HG03095 (cell line): ENCODE results near the gene OR1Q1.
"Not testable (repeated sequence)": the region's sequence is repeated elsewhere in the genome, so short reads cannot be mapped to it uniquely, and the experiment has no call there.

Experiments used
- ATAC-seq: cut with Tn5 transposase; IDR thresholded peaks from one replicate; pipeline ENCODE4 v1.9.1; 2021; ENCODE audit warnings: moderate library complexity; ENCODE audit not compliant: unreplicated experiment

Gene OR1Q1

GRCh38 chr9:122614362-122614761 is at the start of gene OR1Q1:
TSS of gene OR1Q1 (plus strand) at chr9:122614738. CDS start at chr9:122614738, 0 bp downstream.
- ATAC-seq = no peak

- ATAC-seq = no peak
Measured at GRCh38 chr9:122567901-122568300, 46.6 kb upstream of the OR1Q1 start.

- no peak for ATAC-seq
Measured at GRCh38 chr9:122572456-122572855, 42.1 kb upstream of the OR1Q1 start.

GRCh38 chr9:122579874-122580273 is 34.7 kb upstream of the OR1Q1 start:
- ATAC-seq = no peak

- ATAC-seq = no peak
Measured at GRCh38 chr9:122580360-122580759, 34.2 kb upstream of the OR1Q1 start.

- ATAC-seq = not testable (repeated sequence)
Measured at GRCh38 chr9:122583284-122583683, 31.3 kb upstream of the OR1Q1 start, which contains the start of gene OR1L8. TSS of gene OR1L8 (minus strand) at chr9:122583384. CDS start at chr9:122568477, 14,907 bp downstream.

GRCh38 chr9:122605691-122606090 is 8.8 kb upstream of the OR1Q1 start:
- no peak for ATAC-seq

- no peak for ATAC-seq
Measured at GRCh38 chr9:122606587-122606986, 8.0 kb upstream of the OR1Q1 start.

GRCh38 chr9:122609804-122610203 is 4.7 kb upstream of the OR1Q1 start:
- no peak for ATAC-seq

- no peak for ATAC-seq
Measured at GRCh38 chr9:122619996-122620395, 5.5 kb downstream of the OR1Q1 start.

- no peak for ATAC-seq
Measured at GRCh38 chr9:122642226-122642625, 27.7 kb downstream of the OR1Q1 start.

GRCh38 chr9:122656378-122656777 is 41.8 kb downstream of the OR1Q1 start:
- no peak for ATAC-seq

- ATAC-seq = no peak
Measured at GRCh38 chr9:122657527-122657926, 43.0 kb downstream of the OR1Q1 start, which contains the start of gene OR1B1. TSS of gene OR1B1 (minus strand) at chr9:122657627.

- no peak for ATAC-seq
Measured at GRCh38 chr9:122661416-122661815, 46.9 kb downstream of the OR1Q1 start, which contains the start of gene OR1L1. TSS of gene OR1L1 (plus strand) at chr9:122661716. CDS start at chr9:122661716, 0 bp downstream.
